Measurements from ENCODE around the gene DNAAF5.

GRCh38 chr7:729140-730000 lies 2.9 kb downstream of the DNAAF5 start:
- no peak for TF ChIP-seq CTCF (IDR thresholded peaks at IDR 0.05)
- TF ChIP-seq POLR2A (IDR thresholded peaks at IDR 0.05), result no peak
